Activated T-helper 1 cell treated with anti-CD3 and anti-CD28 coated beads, Interleukin-12 subunit alpha, Interleukin-12 subunit beta, Interleukin-2, Interleukin-4 antibody, amounts not matched to agents 30 ng/mL and 10 ng/mL and 1 ng/mL, durations not matched to agents 14 hours and 24 hours and 36 hours (primary cell): ENCODE data around the gene CFAP92. TPM values are rescaled to one million over a fixed set of nuclear protein-coding genes. Genes with fewer than 3 reads are reported as not detected.

Experiments
- DNase-seq: peaks from one replicate; pipeline ENCODE4 v3.0.0; 2021; ENCODE audit warnings: low spot score
- H3K27ac Mint-ChIP-seq: one replicate; pipeline ENCODE4 v1.8.0; 2021; ENCODE audit warnings: mild to moderate bottlenecking, mixed read lengths
- H3K27me3 Mint-ChIP-seq: one replicate; pipeline ENCODE4 v1.8.0; 2022; ENCODE audit warnings: mild to moderate bottlenecking, moderate library complexity, mixed read lengths; ENCODE audit not compliant: insufficient read depth
- H3K36me3 Mint-ChIP-seq: one replicate; pipeline ENCODE4 v1.8.0; 2021; ENCODE audit warnings: low read depth, mixed read lengths
- H3K4me1 Mint-ChIP-seq: one replicate; pipeline ENCODE4 v1.8.0; 2021; ENCODE audit warnings: low read depth, mixed read lengths
- H3K4me3 Mint-ChIP-seq: one replicate; pipeline ENCODE4 v1.8.0; 2021; ENCODE audit warnings: mild to moderate bottlenecking, moderate library complexity, mixed read lengths
- H3K9me3 Mint-ChIP-seq: one replicate; pipeline ENCODE4 v1.8.0; 2021; ENCODE audit warnings: mixed read lengths
- intact Hi-C: fragments of 100-400 bp; cut with micrococcal nuclease; formaldehyde crosslinking; loops from one replicate; pipeline ENCODE4 v1.15.1; 2024
- total RNA-seq: library from RNA; stranded (reverse); gene quantifications from 2 replicates; pipeline ENCODE4 v1.2.3, GENCODE V29; 2022

CFAP92 gene
- total RNA-seq, 1 donor from 2014 or later: 0.13 TPM

DNA sequence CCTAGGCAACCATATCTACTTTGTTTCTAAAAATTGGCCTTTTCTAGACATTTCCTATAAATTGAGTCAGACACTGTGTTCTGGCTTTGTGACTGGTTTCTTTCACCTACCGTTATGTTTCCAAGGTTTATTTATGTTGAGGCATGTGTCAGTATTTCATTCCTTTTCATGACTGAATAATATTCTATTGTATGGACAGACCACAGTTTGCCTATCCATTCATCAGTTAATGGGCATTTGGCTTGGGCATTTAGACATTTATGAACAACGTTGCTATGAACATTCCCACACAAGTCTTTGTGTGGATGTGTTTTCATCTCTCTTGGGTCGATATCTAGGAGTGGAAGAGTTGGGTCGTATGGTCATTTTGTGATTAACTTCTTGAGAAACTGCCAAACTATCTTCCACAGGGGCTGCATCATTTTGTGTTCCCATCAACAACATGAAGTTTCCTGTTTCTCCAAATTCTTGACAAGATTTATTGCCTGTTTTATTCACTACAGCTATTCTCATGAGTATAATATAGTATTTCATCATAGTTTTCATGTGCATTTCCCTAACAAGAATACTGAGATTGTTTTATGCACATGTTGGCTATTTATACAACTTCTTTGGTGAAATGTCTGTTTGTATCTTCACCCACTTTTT is 3.7 kb upstream of the CFAP92 start:
- Mint-ChIP-seq H3K4me1 (peaks cover 48% of the 10 kb centered on the region), H3K27me3 (peaks cover 40% of the 10 kb centered on the region), H3K9me3 (no peaks in the 10 kb centered on the region), H3K4me3 (no peak overlapping the region), H3K36me3 (no peaks in the 10 kb centered on the region), H3K27ac (no peak overlapping the region)
- DNase-seq: no peak
- intact Hi-C loops: no loop called here

DNA sequence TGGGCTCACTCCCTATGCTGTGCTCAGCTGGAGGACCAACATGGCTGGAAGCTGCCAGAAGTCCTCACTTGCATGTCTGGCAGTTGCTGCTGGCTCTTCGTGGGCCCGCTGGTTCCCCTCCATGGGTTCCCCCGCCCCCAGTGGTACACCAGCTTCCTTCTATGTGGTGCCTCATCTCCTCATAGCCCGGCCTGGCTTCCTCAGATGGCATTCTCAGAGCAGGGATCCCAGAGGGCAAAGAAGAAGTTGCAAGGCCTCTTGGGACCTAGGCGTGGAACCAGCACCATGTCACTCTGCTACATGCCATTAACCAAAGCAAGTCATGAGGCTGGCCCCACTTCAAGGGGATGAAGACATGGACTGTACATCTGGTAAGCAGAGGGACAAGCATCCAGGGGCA is 2.9 kb upstream of the CFAP92 start:
- DNase-seq: no peak
- Mint-ChIP-seq H3K27ac (no peak overlapping the region), H3K4me3 (no peak overlapping the region), H3K4me1 (peaks cover 42% of the 10 kb centered on the region), H3K9me3 (no peaks in the 10 kb centered on the region), H3K27me3 (peaks cover 34% of the 10 kb centered on the region), H3K36me3 (no peaks in the 10 kb centered on the region)
- intact Hi-C loops: no loop called here

- DNase-seq: no peak
- H3K36me3 Mint-ChIP-seq: no peaks in the 10 kb centered on the region
- no peak overlapping the region for H3K4me3 Mint-ChIP-seq
- H3K9me3 Mint-ChIP-seq: no peaks in the 10 kb centered on the region
- H3K27me3 Mint-ChIP-seq: peaks cover 34% of the 10 kb centered on the region
- intact Hi-C loops: no loop called here
- peak overlapping the region; percentile 56 for H3K27ac Mint-ChIP-seq
- H3K4me1 Mint-ChIP-seq: peaks cover 42% of the 10 kb centered on the region
Observed at GRCh38 chr3:128996200-128996599, 2.3 kb upstream of the CFAP92 start.

DNA sequence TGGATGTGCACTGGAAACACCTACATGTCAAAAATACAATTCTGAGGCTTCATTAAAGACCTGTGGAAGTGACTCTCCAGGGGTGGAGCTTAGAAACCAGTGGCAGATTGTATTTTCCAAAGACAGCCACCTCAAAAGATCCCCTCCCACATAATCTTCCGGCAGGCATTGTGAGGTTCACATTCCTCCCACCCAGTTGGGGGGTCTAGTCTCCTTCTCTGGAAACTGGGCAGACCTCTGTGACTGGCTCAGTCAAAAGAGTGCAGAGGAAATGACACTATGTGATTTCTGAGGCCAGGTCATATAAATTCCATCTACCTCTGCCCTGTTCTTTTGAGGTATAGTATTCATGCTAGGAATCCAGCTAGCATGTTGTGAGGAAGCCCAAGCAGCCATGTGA is 1.9 kb upstream of the CFAP92 start:
- no peaks in the 10 kb centered on the region for H3K36me3 Mint-ChIP-seq
- H3K4me1 Mint-ChIP-seq: peaks cover 42% of the 10 kb centered on the region
- no peak for DNase-seq
- no peak overlapping the region for H3K4me3 Mint-ChIP-seq
- H3K27ac Mint-ChIP-seq: peak overlapping the region; percentile 56
- H3K9me3 Mint-ChIP-seq: no peaks in the 10 kb centered on the region
- intact Hi-C loops: loop anchor here (2.0 kb wide), 3 partner anchors 25 to 253 kb away; partner anchors contain the start of gene COPG1
- H3K27me3 Mint-ChIP-seq: peaks cover 32% of the 10 kb centered on the region

DNA sequence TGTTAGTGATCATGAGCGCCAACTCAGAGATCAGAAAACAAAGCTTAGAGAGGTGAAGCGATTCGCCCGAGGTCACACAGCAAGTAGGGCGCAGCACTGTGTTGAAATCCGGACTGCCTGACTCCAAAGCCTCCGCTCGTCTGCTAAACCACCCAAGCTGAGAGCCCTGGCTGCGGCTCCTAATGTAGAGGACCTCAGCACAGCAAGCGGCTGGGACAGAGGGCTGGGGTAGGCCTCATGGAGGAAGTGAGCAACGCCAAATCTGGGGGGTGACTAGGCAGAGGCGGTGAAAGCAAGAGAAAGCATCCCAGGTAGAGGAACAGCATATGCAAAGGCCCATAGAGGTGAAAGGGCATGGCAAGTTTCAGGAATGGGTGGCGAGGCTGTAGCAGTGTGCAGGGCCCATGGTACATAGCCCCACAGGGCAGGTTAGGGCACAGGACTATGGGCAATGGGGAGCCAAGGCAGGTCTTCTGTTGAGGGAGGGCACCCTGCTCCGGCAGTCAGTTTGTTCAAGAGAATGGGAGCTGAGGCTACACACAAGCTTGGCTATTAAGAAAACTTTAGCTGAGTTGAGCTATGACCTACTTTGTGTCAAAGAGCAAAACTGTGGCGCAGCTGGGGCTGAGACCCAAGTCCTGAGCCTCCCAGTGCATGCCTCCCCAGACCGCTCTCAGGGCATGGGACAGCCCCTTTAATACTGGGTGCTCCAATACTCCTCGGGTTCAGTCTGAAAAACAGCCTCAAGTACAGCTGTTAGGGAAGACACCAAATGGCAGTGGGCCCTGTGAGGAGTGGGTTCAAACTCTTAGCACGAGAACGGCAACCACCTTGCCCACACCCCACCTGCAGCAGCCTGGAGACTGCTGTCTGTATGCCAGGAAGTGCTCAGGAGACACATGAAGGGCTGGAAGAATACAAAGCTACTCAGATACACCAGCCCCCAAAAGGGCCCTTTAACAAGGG is 988 bp upstream of the CFAP92 start:
- H3K27me3 Mint-ChIP-seq: peaks cover 23% of the 10 kb centered on the region
- no peak overlapping the region for H3K27ac Mint-ChIP-seq
- no peak for DNase-seq
- peak overlapping the region; percentile 72 for H3K4me3 Mint-ChIP-seq
- no peaks in the 10 kb centered on the region for H3K36me3 Mint-ChIP-seq
- H3K9me3 Mint-ChIP-seq: no peaks in the 10 kb centered on the region
- peaks cover 42% of the 10 kb centered on the region for H3K4me1 Mint-ChIP-seq
- intact Hi-C loops: loop anchor here (1.0 to 2.0 kb wide), 8 partner anchors 7 to 254 kb away; partner anchors contain the start of genes CNBP and COPG1

- H3K27ac Mint-ChIP-seq: peak overlapping the region; percentile 43
- peaks cover 19% of the 10 kb centered on the region for H3K27me3 Mint-ChIP-seq
- intact Hi-C loops: loop anchor here (1.0 to 2.0 kb wide), 8 partner anchors 8 to 255 kb away; partner anchors contain the start of genes CNBP and COPG1
- peaks cover 41% of the 10 kb centered on the region for H3K4me1 Mint-ChIP-seq
- DNase-seq: no peak
- no peaks in the 10 kb centered on the region for H3K9me3 Mint-ChIP-seq
- no peaks in the 10 kb centered on the region for H3K36me3 Mint-ChIP-seq
- H3K4me3 Mint-ChIP-seq: peak overlapping the region; percentile 72
Observed at GRCh38 chr3:128994173-128994512, 267 bp upstream of the CFAP92 start.

DNA sequence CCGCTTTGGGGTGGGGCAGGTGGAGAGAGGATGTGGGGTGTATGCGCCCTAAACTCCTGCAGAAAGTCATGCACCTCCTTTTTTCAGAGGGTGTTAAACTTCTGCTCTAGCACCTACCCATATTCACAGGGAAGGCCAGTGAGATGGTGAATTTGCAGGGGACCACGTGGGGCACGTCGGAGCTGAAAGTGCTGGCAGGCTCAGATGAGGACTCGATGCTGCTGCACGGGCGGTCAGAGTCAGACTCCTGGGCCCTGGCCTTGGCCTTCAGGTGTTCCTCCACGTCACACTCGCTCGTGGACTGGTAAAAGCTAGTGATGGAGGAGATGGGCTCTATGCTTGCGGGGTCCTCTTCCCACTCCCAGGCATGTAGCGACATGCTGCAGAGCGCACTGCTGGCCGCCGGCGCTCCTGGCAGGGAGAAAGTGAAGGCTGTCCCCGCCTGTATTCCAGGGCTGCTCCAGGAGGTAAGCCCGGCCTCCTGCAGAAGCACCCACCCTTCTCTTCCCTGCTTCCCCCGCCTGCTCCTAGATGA is 883 bp downstream of the CFAP92 start:
- H3K27ac Mint-ChIP-seq: no peak overlapping the region
- no peaks in the 10 kb centered on the region for H3K36me3 Mint-ChIP-seq
- intact Hi-C loops: no loop called here

DNA sequence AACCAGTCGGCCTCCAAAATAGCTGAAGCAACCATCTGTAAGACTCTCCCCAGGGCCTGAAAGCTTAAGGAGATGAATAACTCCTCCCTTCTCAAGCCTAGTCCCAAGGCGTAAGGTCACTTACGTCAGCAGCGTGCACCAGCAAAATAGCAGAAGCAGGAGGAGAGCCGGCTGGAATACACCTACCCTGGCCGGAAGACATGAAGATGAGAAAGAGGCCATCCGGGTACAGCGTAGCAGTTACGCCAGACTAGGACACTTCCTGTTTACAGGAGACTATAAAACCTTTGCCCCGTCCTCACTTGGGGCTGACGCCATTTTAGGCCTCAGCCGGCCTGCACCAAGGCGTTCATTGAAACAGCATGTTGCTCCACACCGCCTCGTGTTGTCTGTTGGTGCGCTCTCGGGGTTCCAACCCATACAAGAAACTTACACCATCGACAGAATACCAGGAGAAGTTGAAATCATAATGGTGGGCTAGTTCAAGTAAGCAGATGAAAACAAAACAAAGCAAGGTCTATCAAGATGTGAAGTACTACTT is 2.5 kb downstream of the CFAP92 start:
- Mint-ChIP-seq H3K27me3 (peaks cover 4% of the 10 kb centered on the region), H3K9me3 (no peaks in the 10 kb centered on the region), H3K27ac (no peak overlapping the region), H3K4me1 (peaks cover 32% of the 10 kb centered on the region), H3K36me3 (no peaks in the 10 kb centered on the region), H3K4me3 (no peak overlapping the region)
- intact Hi-C loops: no loop called here
- DNase-seq: no peak

More for the DNA sequence above, 883 bp downstream of the CFAP92 start:
- H3K4me3 Mint-ChIP-seq: peak overlapping the region; percentile 59
- peaks cover 32% of the 10 kb centered on the region for H3K4me1 Mint-ChIP-seq
- no peaks in the 10 kb centered on the region for H3K9me3 Mint-ChIP-seq
- H3K27me3 Mint-ChIP-seq: peaks cover 7% of the 10 kb centered on the region
- no peak for DNase-seq

GRCh38 chr3:128988286-128988685 is 5.6 kb downstream of the CFAP92 start:
- no peak for DNase-seq
- no peaks in the 10 kb centered on the region for H3K9me3 Mint-ChIP-seq
- peaks cover 2% of the 10 kb centered on the region for H3K27me3 Mint-ChIP-seq
- peaks cover 6% of the 10 kb centered on the region for H3K4me1 Mint-ChIP-seq
- no peak overlapping the region for H3K4me3 Mint-ChIP-seq
- intact Hi-C loops: no loop called here
- H3K36me3 Mint-ChIP-seq: no peaks in the 10 kb centered on the region
- no peak overlapping the region for H3K27ac Mint-ChIP-seq

- H3K36me3 Mint-ChIP-seq: no peaks in the 10 kb centered on the region
- intact Hi-C loops: no loop called here
- H3K27me3 Mint-ChIP-seq: peaks cover 2% of the 10 kb centered on the region
Observed at GRCh38 chr3:128987302-128988100, 6.4 kb downstream of the CFAP92 start.

DNA sequence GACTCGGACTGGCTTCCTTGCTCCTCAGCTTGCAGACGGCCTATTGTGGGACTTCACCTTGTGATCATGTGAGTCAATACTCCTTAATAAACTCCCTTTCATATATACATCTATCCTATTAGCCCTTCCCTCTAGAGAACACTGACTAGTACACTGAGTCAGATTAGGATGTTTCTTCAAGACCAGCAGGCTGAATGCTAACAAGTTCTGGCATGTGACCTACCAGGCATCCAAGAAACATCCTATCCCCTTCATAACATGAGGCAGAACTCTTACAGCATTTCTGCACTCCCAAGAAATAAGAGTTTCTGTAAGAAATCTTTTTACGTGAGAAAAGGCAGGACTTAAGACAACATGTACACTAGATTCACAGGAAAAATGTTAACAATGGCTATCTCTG is 9.3 kb downstream of the CFAP92 start:
- Mint-ChIP-seq H3K4me3 (no peak overlapping the region), H3K27ac (no peak overlapping the region), H3K27me3 (peaks cover 8% of the 10 kb centered on the region), H3K36me3 (no peaks in the 10 kb centered on the region), H3K4me1 (peaks cover 5% of the 10 kb centered on the region), H3K9me3 (no peaks in the 10 kb centered on the region)
- intact Hi-C loops: no loop called here
- no peak for DNase-seq

More at GRCh38 chr3:128987302-128988100, 6.4 kb downstream of the CFAP92 start:
- Mint-ChIP-seq H3K9me3 (no peaks in the 10 kb centered on the region), H3K4me3 (no peak overlapping the region), H3K4me1 (peaks cover 1% of the 10 kb centered on the region), H3K27ac (no peak overlapping the region)
- no peak for DNase-seq
